Stimulated activated CD8-positive, alpha-beta memory T cell treated with anti-CD3 and anti-CD28 coated beads, Interleukin-4, amount 100 ng/mL, for 24 hours (primary cell): ENCODE results near the gene CACNA1C.

Experiments used
- DNase-seq: peaks from one replicate; pipeline ENCODE4 v3.0.0-alpha.2; 2020; ENCODE audit warnings: low read depth

Gene CACNA1C

GRCh38 chr12:2457933-2458414 lies 405.2 kb downstream of the CACNA1C start:
- no peak for DNase-seq

- no peak for DNase-seq
Observed at GRCh38 chr12:2460051-2460670, 407.4 kb downstream of the CACNA1C start.

- DNase-seq = no peak
Observed at GRCh38 chr12:2461046-2461445, 408.3 kb downstream of the CACNA1C start.

- no peak for DNase-seq
Observed at GRCh38 chr12:2461645-2462044, 408.9 kb downstream of the CACNA1C start.

GRCh38 chr12:2462087-2462486 lies 409.3 kb downstream of the CACNA1C start:
- DNase-seq = no peak

- DNase-seq = no peak
Observed at GRCh38 chr12:2463719-2464118, 410.9 kb downstream of the CACNA1C start.

- no peak for DNase-seq
Observed at GRCh38 chr12:2465681-2466080, 412.9 kb downstream of the CACNA1C start.

- no peak for DNase-seq
Observed at GRCh38 chr12:2466211-2466610, 413.4 kb downstream of the CACNA1C start.

GRCh38 chr12:2467447-2468195 lies 414.8 kb downstream of the CACNA1C start:
- no peak for DNase-seq

- no peak for DNase-seq
Observed at GRCh38 chr12:2475984-2476383, 423.2 kb downstream of the CACNA1C start.

GRCh38 chr12:2477009-2477766 lies 424.4 kb downstream of the CACNA1C start:
- no peak for DNase-seq

GRCh38 chr12:2479851-2480535 lies 427.2 kb downstream of the CACNA1C start:
- no peak for DNase-seq

- no peak for DNase-seq
Observed at GRCh38 chr12:2481346-2481745, 428.6 kb downstream of the CACNA1C start.

GRCh38 chr12:2481951-2482350 lies 429.2 kb downstream of the CACNA1C start:
- DNase-seq = no peak

- DNase-seq = no peak
Observed at GRCh38 chr12:2482938-2483660, 430.3 kb downstream of the CACNA1C start.

GRCh38 chr12:2483713-2484112 lies 430.9 kb downstream of the CACNA1C start:
- DNase-seq = no peak

GRCh38 chr12:2484141-2484776 lies 431.5 kb downstream of the CACNA1C start:
- no peak for DNase-seq

- DNase-seq = no peak
Observed at GRCh38 chr12:2485681-2486080, 432.9 kb downstream of the CACNA1C start.

GRCh38 chr12:2486796-2487195 lies 434.0 kb downstream of the CACNA1C start:
- no peak for DNase-seq

GRCh38 chr12:2487278-2487677 lies 434.5 kb downstream of the CACNA1C start:
- no peak for DNase-seq

- DNase-seq = no peak
Observed at GRCh38 chr12:2488131-2488530, 435.3 kb downstream of the CACNA1C start.
